GM10266 (cell line): Measurements from ENCODE around the gene NCOA5.

Experiments used
- DNase-seq: peaks from one replicate; pipeline ENCODE4 v3.0.0; 2012; ENCODE audit errors: extremely low spot score
- CTCF ChIP-seq: IDR thresholded peaks from 2 replicates; pipeline ENCODE4 v1.5.1; 2012; ENCODE audit warnings: mild to moderate bottlenecking, low read depth; ENCODE audit not compliant: control insufficient read depth, insufficient read depth; ENCODE audit errors: missing control alignments

Gene NCOA5

GRCh38 chr20:46035713-46036112 is 54.0 kb downstream of the NCOA5 start:
- DNase-seq: no peak
- no peak for TF ChIP-seq CTCF

GRCh38 chr20:46035253-46035652 is 54.5 kb downstream of the NCOA5 start:
- DNase-seq: no peak
- TF ChIP-seq CTCF: no peak

GRCh38 chr20:46034039-46034438 is 55.7 kb downstream of the NCOA5 start:
- no peak for TF ChIP-seq CTCF
- no peak for DNase-seq

GRCh38 chr20:46031701-46032254 is 58.0 kb downstream of the NCOA5 start:
- TF ChIP-seq CTCF: no peak
- no peak for DNase-seq

GRCh38 chr20:46031014-46031569 is 58.7 kb downstream of the NCOA5 start:
- no peak for TF ChIP-seq CTCF
- no peak for DNase-seq

GRCh38 chr20:46030284-46031013 is 59.3 kb downstream of the NCOA5 start:
- no peak for DNase-seq
- TF ChIP-seq CTCF: no peak

- no peak for DNase-seq
- TF ChIP-seq CTCF: no peak
Measured at GRCh38 chr20:46028772-46029371, 60.9 kb downstream of the NCOA5 start, which contains the start of gene SLC12A5. SLC12A5 (plus strand) TSS chr20:46029215; CDS start chr20:46029345, 130 bp downstream.
